SK-N-SH treated with all-trans-retinoic acid at 6 μM for 48 hours (cell line): ENCODE data around the gene SURF6.

Experiments used
- ATAC-seq: fragments of 200-7000 bp; cut with Tn5 transposase; 3 replicates; pipeline ENCODE4 v1.9.1; 2020; ENCODE audit warnings: mild to moderate bottlenecking, moderate library complexity
- ARNTL ChIP-seq: fragments of 450-650 bp; formaldehyde crosslinking; IDR thresholded peaks from 2 replicates; pipeline ENCODE4 v1.5.0; 2020; ENCODE audit warnings: low read depth, mild to moderate bottlenecking, moderate library complexity, borderline replicate concordance
- BACH2 ChIP-seq: fragments of 250-450 bp; sonication (Bioruptor Pico); IDR thresholded peaks from 2 replicates; pipeline ENCODE4 v1.9.0; 2021; ENCODE audit warnings: mild to moderate bottlenecking, borderline replicate concordance
- CREB5 ChIP-seq: fragments of 250-450 bp; sonication (Bioruptor Pico); IDR thresholded peaks from 2 replicates; pipeline ENCODE4 v1.5.1; 2020; ENCODE audit warnings: low read depth, mild to moderate bottlenecking, moderate library complexity
- CSDC2 ChIP-seq: fragments of 250-450 bp; sonication (Bioruptor Pico); IDR thresholded peaks from 2 replicates; pipeline ENCODE4 v1.5.0; 2020; ENCODE audit warnings: mild to moderate bottlenecking, moderate library complexity
- ESRRG ChIP-seq: fragments of 250-450 bp; sonication (Bioruptor Pico); IDR thresholded peaks from 2 replicates; pipeline ENCODE4 v1.6.1; 2021; ENCODE audit warnings: mild to moderate bottlenecking
- GLIS3 ChIP-seq: fragments of 250-450 bp; sonication (Bioruptor Pico); IDR thresholded peaks from 2 replicates; pipeline ENCODE4 v1.5.0; 2020; ENCODE audit warnings: mild to moderate bottlenecking, moderate library complexity
- ISL1 ChIP-seq: fragments of 250-450 bp; sonication (Bioruptor Pico); IDR thresholded peaks from 2 replicates; pipeline ENCODE4 v2.1.2; 2022; ENCODE audit warnings: mild to moderate bottlenecking, moderate library complexity
- OSR1 ChIP-seq: fragments of 250-450 bp; sonication (Bioruptor Pico); IDR thresholded peaks from 2 replicates; pipeline ENCODE4 v1.8.0; 2022; ENCODE audit warnings: moderate library complexity, mild to moderate bottlenecking, inconsistent platforms
- POU6F1 ChIP-seq: fragments of 250-450 bp; sonication (Bioruptor Pico); IDR thresholded peaks from 2 replicates; pipeline ENCODE4 v1.8.0; 2021; ENCODE audit warnings: low read depth, mild to moderate bottlenecking, moderate library complexity, borderline replicate concordance
- PPARA ChIP-seq: fragments of 250-450 bp; sonication (Bioruptor Pico); IDR thresholded peaks from 2 replicates; pipeline ENCODE4 v1.5.0; 2020; ENCODE audit warnings: mild to moderate bottlenecking, borderline replicate concordance
- SNAI2 ChIP-seq: fragments of 250-450 bp; sonication (Bioruptor Pico); IDR thresholded peaks from 2 replicates; pipeline ENCODE4 v1.5.0; 2020; ENCODE audit warnings: mild to moderate bottlenecking, moderate library complexity
- TCF4 ChIP-seq: fragments of 250-450 bp; sonication (Bioruptor Pico); IDR thresholded peaks from 2 replicates; pipeline ENCODE4 v1.8.0; 2021; ENCODE audit warnings: mild to moderate bottlenecking, moderate library complexity, borderline replicate concordance
- TSHZ2 ChIP-seq: fragments of 250-450 bp; sonication (Bioruptor Pico); IDR thresholded peaks from 2 replicates; pipeline ENCODE4 v1.5.0; 2020; ENCODE audit warnings: mild to moderate bottlenecking, moderate library complexity
- ZC3H10 ChIP-seq: fragments of 250-450 bp; sonication (Bioruptor Pico); IDR thresholded peaks from 2 replicates; pipeline ENCODE4 v1.5.1; 2021; ENCODE audit warnings: mild to moderate bottlenecking, moderate library complexity
- ZFP3 ChIP-seq: fragments of 250-450 bp; sonication (Bioruptor Pico); IDR thresholded peaks from 2 replicates; pipeline ENCODE4 v1.5.0; 2020; ENCODE audit warnings: mild to moderate bottlenecking, moderate library complexity
- ZFP30 ChIP-seq: fragments of 450-650 bp; formaldehyde crosslinking; IDR thresholded peaks from 2 replicates; pipeline ENCODE4 v1.5.0; 2022; ENCODE audit warnings: mild to moderate bottlenecking, moderate library complexity
- ZNF565 ChIP-seq: fragments of 450-650 bp; formaldehyde crosslinking; conservative IDR thresholded peaks from 2 replicates; pipeline ENCODE4 v1.5.0; 2020; ENCODE audit warnings: low read depth, mild to moderate bottlenecking, moderate library complexity
- ZNF70 ChIP-seq: fragments of 450-650 bp; formaldehyde crosslinking; IDR thresholded peaks from 2 replicates; pipeline ENCODE4 v1.5.0; 2020; ENCODE audit warnings: mild to moderate bottlenecking, moderate library complexity
- ZNF8 ChIP-seq: fragments of 450-650 bp; formaldehyde crosslinking; IDR thresholded peaks from 2 replicates; pipeline ENCODE4 v1.5.0; 2020; ENCODE audit warnings: mild to moderate bottlenecking, moderate library complexity
- TF ChIP-seq, protein P1 (sequence below): fragments of 250-450 bp; sonication (Bioruptor Pico); IDR thresholded peaks from 2 replicates; pipeline ENCODE4 v1.8.0; 2020; ENCODE audit warnings: mild to moderate bottlenecking, moderate library complexity, borderline replicate concordance
- TF ChIP-seq, protein P2 (sequence below): fragments of 250-450 bp; sonication (Bioruptor Pico); IDR thresholded peaks from 2 replicates; pipeline ENCODE4 v1.5.1; 2021; ENCODE audit warnings: mild to moderate bottlenecking, moderate library complexity

Gene SURF6

GRCh38 chr9:133369422-133369821, 33.4 kb upstream of the SURF6 start (continued):
- TF ChIP-seq POU6F1 (CRISPR knock-in tag) (no peak), CSDC2 (CRISPR knock-in tag) (no peak)

DNA sequence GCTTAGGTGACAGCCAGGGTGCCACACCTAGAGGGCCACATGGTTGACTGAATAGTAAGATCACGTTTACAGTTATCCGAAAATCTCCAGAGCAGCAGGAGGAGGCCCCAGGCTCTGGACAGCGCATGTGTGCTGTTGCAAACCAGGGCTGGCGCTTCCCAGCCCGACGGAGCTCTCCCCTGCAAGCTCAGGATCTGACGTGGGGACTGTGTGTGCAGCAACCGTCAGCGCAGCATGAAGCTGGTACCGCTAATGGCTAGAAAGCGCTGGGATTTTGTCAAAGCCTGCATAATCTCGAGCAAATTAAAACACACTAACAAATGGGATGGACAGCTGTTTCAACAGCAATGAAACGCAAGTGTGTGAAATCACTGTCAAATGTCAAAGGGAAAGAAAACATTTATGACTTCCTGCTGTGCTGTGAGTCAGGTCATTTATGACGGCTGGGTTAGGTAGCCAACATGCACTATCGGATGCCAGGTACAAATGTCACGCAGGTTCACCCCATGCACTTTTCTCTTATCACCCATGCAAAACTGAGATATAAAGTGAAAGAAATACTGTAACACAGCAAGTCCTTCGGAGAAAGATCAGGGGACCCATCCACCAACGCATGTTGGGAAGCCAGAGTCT, 32.4 kb upstream of the SURF6 start:
- ATAC-seq, result no peak; the same call in 2 of the 3 replicates
- TF ChIP-seq, protein P1, sequence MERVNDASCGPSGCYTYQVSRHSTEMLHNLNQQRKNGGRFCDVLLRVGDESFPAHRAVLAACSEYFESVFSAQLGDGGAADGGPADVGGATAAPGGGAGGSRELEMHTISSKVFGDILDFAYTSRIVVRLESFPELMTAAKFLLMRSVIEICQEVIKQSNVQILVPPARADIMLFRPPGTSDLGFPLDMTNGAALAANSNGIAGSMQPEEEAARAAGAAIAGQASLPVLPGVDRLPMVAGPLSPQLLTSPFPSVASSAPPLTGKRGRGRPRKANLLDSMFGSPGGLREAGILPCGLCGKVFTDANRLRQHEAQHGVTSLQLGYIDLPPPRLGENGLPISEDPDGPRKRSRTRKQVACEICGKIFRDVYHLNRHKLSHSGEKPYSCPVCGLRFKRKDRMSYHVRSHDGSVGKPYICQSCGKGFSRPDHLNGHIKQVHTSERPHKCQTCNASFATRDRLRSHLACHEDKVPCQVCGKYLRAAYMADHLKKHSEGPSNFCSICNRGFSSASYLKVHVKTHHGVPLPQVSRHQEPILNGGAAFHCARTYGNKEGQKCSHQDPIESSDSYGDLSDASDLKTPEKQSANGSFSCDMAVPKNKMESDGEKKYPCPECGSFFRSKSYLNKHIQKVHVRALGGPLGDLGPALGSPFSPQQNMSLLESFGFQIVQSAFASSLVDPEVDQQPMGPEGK (CRISPR knock-in tag), result no peak
- TF ChIP-seq POU6F1 (CRISPR knock-in tag) (no peak), OSR1 (CRISPR knock-in tag) (no peak), ZNF70 (no peak), SNAI2 (CRISPR knock-in tag) (no peak), CREB5 (CRISPR knock-in tag) (no peak), ZFP3 (CRISPR knock-in tag) (no peak), PPARA (CRISPR knock-in tag) (no peak), ESRRG (CRISPR knock-in tag) (no peak), TSHZ2 (no peak)

DNA sequence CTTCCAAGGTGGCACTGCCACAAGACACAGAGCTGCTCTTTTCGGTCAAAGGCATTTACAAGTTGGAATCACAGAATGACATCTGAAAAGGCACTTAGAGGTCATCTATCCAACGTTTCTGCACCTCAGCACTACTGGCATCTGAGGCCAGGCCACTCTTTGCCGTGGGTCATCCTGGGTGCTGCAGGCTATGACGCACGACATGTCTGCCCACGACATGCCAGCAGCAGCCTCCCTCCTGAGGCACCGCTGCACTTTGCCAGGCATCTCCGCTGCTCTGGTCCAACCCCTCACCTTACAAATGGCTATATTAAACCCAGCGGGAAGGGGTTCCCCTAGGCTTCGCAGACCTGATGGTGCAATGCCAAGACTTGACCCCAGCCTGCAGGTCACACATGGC, 31.8 kb upstream of the SURF6 start:
- ATAC-seq, result no peak
- TF ChIP-seq TCF4 (CRISPR knock-in tag) (no peak), ZNF8 (CRISPR knock-in tag) (no peak), ZFP30 (CRISPR knock-in tag) (no peak), ZC3H10 (CRISPR knock-in tag) (no peak), BACH2 (no peak)
- TF ChIP-seq, all 23 proteins: peak for 0

GRCh38 chr9:133367221-133367620, 31.2 kb upstream of the SURF6 start:
- TF ChIP-seq ISL1 (CRISPR knock-in tag) (no peak), ARNTL (no peak), ESRRG (CRISPR knock-in tag) (no peak), ZFP30 (CRISPR knock-in tag) (no peak), ZNF70 (no peak), ZC3H10 (CRISPR knock-in tag) (no peak), ZFP3 (CRISPR knock-in tag) (no peak), ZNF565 (CRISPR knock-in tag) (no peak), GLIS3 (CRISPR knock-in tag) (no peak), CSDC2 (CRISPR knock-in tag) (no peak), OSR1 (CRISPR knock-in tag) (no peak), TSHZ2 (no peak)
- TF ChIP-seq, protein P2, sequence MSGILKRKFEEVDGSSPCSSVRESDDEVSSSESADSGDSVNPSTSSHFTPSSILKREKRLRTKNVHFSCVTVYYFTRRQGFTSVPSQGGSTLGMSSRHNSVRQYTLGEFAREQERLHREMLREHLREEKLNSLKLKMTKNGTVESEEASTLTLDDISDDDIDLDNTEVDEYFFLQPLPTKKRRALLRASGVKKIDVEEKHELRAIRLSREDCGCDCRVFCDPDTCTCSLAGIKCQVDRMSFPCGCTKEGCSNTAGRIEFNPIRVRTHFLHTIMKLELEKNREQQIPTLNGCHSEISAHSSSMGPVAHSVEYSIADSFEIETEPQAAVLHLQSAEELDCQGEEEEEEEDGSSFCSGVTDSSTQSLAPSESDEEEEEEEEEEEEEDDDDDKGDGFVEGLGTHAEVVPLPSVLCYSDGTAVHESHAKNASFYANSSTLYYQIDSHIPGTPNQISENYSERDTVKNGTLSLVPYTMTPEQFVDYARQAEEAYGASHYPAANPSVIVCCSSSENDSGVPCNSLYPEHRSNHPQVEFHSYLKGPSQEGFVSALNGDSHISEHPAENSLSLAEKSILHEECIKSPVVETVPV (CRISPR knock-in tag), result no peak
- TF ChIP-seq, all 23 proteins: peak for 0
- ATAC-seq, result no peak
